Right lobe of liver (tissue), 6 donors: ENCODE data around the gene SPCS1. TPM values are rescaled to one million over a fixed set of nuclear protein-coding genes. Genes with fewer than 3 reads are reported as not detected.
A peak's percentile ranks its signal among the peaks of the same experiment; 100 is the strongest.

Source experiments
- ATAC-seq, 4 donors: fragments of 200-7000 bp; cut with Tn5 transposase; one replicate each; pipeline ENCODE4 v1.9.1; 2020; ENCODE audit warnings: mild to moderate bottlenecking in 4 of 4, moderate library complexity in 4 of 4
- DNase-seq, 3 donors: peaks; one replicate each; pipeline ENCODE4 v3.0.0-alpha.2; 2020
- H3K27ac ChIP-seq, 3 donors: fragments of 200-600 bp; one replicate each; pipeline ENCODE4 v1.8.0; 2022
- H3K27me3 ChIP-seq, 2 donors: fragments of 200-600 bp; one replicate each; pipeline ENCODE4 v1.8.0; 2022
- H3K36me3 ChIP-seq, 4 donors: fragments of 200-600 bp; sonication (generic) in 1 of 4; one replicate each; pipeline versions ENCODE4 v1.5.1 to v1.8.0; 2017 to 2022; ENCODE audit warnings: control low read depth in 1 of 4
- H3K4me1 ChIP-seq, 4 donors: fragments of 200-600 bp; sonication (generic) in 1 of 4; one replicate each; pipeline versions ENCODE4 v1.5.1 to v1.8.0; 2017 to 2022; ENCODE audit warnings: control low read depth in 1 of 4
- H3K4me3 ChIP-seq, 3 donors: fragments of 200-600 bp; one replicate each; pipeline ENCODE4 v1.8.0; 2022
- H3K9me3 ChIP-seq, 4 donors: fragments of 200-600 bp; sonication (generic) in 1 of 4; one replicate each; pipeline versions ENCODE4 v1.5.1 to v1.8.0; 2017 to 2022; ENCODE audit warnings: control low read depth in 1 of 4
- CTCF ChIP-seq, 4 donors: fragments of 200-600 bp in 3 of 4; fragments of 450-650 bp in 1 of 4; IDR thresholded peaks; one replicate each; pipeline versions ENCODE4 v1.5.1 to v1.8.0; 2016 to 2022; ENCODE audit warnings: antibody characterized with exemption in 4 of 4, mild to moderate bottlenecking in 2 of 4
- POLR2A ChIP-seq: fragments of 450-650 bp; IDR thresholded peaks from one replicate; pipeline ENCODE4 v1.6.1; 2017; ENCODE audit warnings: antibody characterized with exemption, mild to moderate bottlenecking
- WGBS: methylation state at CpG from one replicate; pipeline ENCODE4 v1.1.6; 2018; ENCODE audit warnings: low coverage, low lambda C conversion rate; ENCODE audit not compliant: insufficient coverage; ENCODE audit errors: missing lambda C conversion rate; 5-methylcytosine and 5-hydroxymethylcytosine counted together
- intact Hi-C, 2 donors: fragments of 100-400 bp; cut with DNase I; formaldehyde crosslinking; loops; one replicate each; pipeline versions ENCODE4 v1.11.2 to v1.14.1; 2022
- total RNA-seq, 6 experiments: library from RNA; depleted of rRNA in 2 of 6; stranded (reverse); fragments of >200 nt in 2 of 6; fragmentation: NEBNext Ultra II Directional in 3 of 6; extraction: Animal tissue kit (Norgen Biotek cat#: 25700) in 3 of 6; gene quantifications; one replicate each; pipeline versions ENCODE4 v1.1.0 to v1.2.4, GENCODE V29; 2016 to 2023
- donor health status: DM: no; HTN: yes; CAD: no.
- donor health status: DM: no; HTN: no; CAD: no.
- donor health status: DM: no; HTN: no; CAD: no.
- donor health status: DM: no; HTN: yes; CAD: no.
- donor health status: DM: no; HTN: yes; CAD: no.

The SPCS1 gene
- total RNA-seq, 6 experiments from 2014 or later: 60.7 to 193 (median 94.1) TPM

DNA sequence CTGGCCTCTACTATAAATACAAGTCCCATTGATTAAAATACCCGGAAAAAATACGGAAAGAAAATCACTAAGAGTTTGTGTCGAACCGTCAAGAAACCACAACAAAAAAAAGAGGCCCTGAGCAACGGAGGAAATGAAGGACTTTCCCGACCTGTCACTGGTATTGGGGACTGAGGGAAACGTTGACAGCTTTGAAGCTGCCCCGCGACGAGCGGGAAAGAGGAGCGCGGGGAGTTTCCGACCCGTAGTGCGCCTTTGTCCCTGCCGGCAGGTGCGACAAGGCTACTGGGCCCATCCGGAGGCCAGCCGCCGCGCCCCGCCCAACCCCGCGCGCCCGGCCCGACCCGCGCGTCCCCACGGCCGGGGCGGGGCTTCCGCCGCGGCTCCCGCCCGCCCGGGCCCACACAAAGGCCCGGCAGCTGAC lies 20.6 kb upstream of the SPCS1 start:
- 2% methylated on average over 16 of the region's 41 CpGs for WGBS
- peaks cover 15 to 32% (median 23%) of the 10 kb centered on the region in 4 donors for H3K36me3 ChIP-seq
- H3K27me3 ChIP-seq: no peaks in the 10 kb centered on the region
- peak overlapping the region; percentile 36 to 83 (median 72) for H3K4me3 ChIP-seq
- ATAC-seq: peak; percentile 68 to 87 (median 79)
- no peaks in the 10 kb centered on the region for H3K9me3 ChIP-seq
- H3K4me1 ChIP-seq: peaks cover 0 to 63% (median 20%) of the 10 kb centered on the region in 4 donors
- peak; percentile 89 to 90 (median 90) for DNase-seq
- no peak for TF ChIP-seq CTCF (IDR thresholded peaks at IDR 0.05)
- TF ChIP-seq POLR2A: no peak
- intact Hi-C loops: no loop called here
- H3K27ac ChIP-seq: peak overlapping the region; percentile 85 to 96 (median 89)

- Histone ChIP-seq H3K4me3 (peak within 1 kb of the TSS; percentile 72 to 90 (median 83)), H3K36me3 (peaks cover 17 to 39% (median 29%) of the 10 kb centered on the region in 4 donors), H3K27ac (peak within 1 kb of the TSS; percentile 85 to 96 (median 89)), H3K27me3 (no peaks in the 10 kb centered on the region), H3K4me1 (peaks cover 0 to 56% (median 17%) of the 10 kb centered on the region in 4 donors), H3K9me3 (no peaks in the 10 kb centered on the region)
- DNase-seq (peak; percentile 94 to 96 (median 94)), ATAC-seq (peak; percentile 77 to 85 (median 82))
- peak; percentile 85 for TF ChIP-seq POLR2A
- TF ChIP-seq CTCF (IDR thresholded peaks at IDR 0.05): no peak
- intact Hi-C loops: no loop called here
- 1% methylated on average over 32 of the region's 82 CpGs for WGBS
These were observed 19.9 kb upstream of the SPCS1 start, which contains the start of the genes GNL3 and PBRM1 for GRCh38 chr3:52685709-52686691. Gene GNL3 (plus strand): TSS chr3:52686032. CDS start chr3:52686093, 61 bp downstream. Gene PBRM1 (minus strand): TSS chr3:52685913.

DNA sequence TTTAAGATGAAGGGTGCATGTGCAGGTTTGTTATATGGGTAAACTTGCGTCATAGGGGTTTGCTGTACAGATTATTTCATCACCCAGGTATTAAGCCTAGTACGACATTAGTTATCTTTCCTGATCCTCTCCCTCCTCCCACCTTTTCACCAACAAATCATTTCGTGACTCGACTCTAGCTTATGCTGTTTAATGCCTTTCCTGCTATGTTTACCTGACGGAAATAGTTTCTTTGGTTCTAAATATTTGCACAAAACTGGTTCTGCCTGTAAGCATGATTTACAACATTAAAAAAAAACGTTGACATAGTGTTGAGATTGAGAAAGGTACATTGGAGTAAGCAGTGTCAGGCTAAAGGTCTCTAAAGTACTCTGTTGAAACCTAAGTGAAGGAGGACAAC lies 17.6 kb upstream of the SPCS1 start:
- Histone ChIP-seq H3K4me3 (no peak overlapping the region), H3K4me1 (peaks cover 0 to 35% (median 11%) of the 10 kb centered on the region in 4 donors), H3K27ac (no peak overlapping the region), H3K36me3 (peaks cover 27 to 62% (median 47%) of the 10 kb centered on the region in 4 donors), H3K9me3 (no peaks in the 10 kb centered on the region), H3K27me3 (no peaks in the 10 kb centered on the region)
- ATAC-seq (no peak), DNase-seq (no peak)
- 30% methylated on average over 6 of the region's 6 CpGs for WGBS
- peak; percentile 17 for TF ChIP-seq POLR2A
- peak in 1 of 4 donors; percentile 1 for TF ChIP-seq CTCF (IDR thresholded peaks at IDR 0.05)
- intact Hi-C loops: no loop called here

DNA sequence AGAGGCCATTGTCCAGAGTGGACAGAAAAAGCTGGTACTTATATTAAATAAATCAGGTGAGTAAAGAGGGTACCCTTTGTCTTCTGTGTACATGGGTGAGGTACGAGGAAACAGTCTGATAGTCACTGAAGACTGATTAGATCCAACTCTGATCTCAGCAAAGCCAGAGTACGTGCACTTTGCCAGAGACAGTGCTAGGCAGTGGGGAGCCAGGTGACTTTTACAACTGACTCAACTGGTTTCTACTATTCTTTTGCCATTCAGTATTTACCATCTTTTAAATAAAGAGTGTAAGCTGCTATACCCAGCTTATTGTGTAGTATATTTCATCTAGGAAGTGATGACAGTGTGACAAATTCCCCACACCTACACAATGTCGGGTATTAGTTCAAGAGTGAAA lies 16.8 kb upstream of the SPCS1 start:
- WGBS: 73% methylated on average over 3 of the region's 3 CpGs
- Histone ChIP-seq H3K27ac (no peak overlapping the region), H3K9me3 (no peaks in the 10 kb centered on the region), H3K4me1 (peaks cover 0 to 26% (median 8%) of the 10 kb centered on the region in 4 donors), H3K27me3 (no peaks in the 10 kb centered on the region), H3K36me3 (peaks cover 34 to 70% (median 51%) of the 10 kb centered on the region in 4 donors), H3K4me3 (no peak overlapping the region)
- ATAC-seq (no peak), DNase-seq (no peak)
- intact Hi-C loops: no loop called here
- no peak for TF ChIP-seq CTCF (IDR thresholded peaks at IDR 0.05)
- no peak for TF ChIP-seq POLR2A
